22Rv1 (cell line): ENCODE results near the gene SCUBE1.
A peak's percentile ranks its signal among the peaks of the same experiment; 100 is the strongest.

ENCODE experiments used
- ZFX ChIP-seq: fragments of 450-650 bp; IDR thresholded peaks from 2 replicates; pipeline ENCODE4 v1.6.1; 2017; ENCODE audit warnings: antibody characterized with exemption, borderline replicate concordance
- TF ChIP-seq, protein P1 (sequence below): fragments of 450-650 bp; IDR thresholded peaks from 2 replicates; pipeline ENCODE4 v1.5.1; 2017; ENCODE audit warnings: mild to moderate bottlenecking

DNA sequence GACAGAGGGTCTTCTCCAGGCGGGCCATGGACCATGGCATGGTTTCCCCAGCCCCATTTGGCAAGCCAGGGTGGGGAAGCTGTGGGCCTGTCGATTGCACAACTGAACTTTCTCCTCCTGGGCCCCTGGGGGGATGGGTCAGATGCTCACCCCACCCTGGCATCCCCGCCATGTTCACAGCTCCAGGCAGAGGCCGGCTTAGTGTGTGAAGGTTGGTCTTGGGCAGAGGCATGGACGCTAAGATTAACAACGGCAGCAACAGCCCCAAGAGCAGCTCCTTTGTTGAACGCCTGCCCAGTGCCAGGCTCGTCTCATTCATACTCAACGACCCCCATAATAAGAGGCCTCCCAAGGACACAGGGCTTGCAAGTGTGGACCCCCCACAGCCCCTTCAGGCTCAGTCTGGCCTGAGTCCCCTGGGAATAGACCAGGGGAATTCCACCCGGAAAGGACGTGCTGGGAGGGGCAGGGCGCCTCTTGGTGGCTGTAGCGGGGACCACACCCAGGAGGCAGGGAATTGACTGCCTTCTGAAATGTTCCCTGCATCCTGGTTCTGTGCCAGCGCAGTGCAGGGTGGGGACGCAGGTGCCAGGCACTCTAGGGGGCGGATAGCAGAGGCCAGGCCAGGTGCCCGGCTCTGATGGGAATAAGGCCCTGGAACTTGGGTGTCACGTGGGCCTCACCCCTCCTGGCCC lies 183.5 kb downstream of the SCUBE1 start:
- TF ChIP-seq, protein P1, sequence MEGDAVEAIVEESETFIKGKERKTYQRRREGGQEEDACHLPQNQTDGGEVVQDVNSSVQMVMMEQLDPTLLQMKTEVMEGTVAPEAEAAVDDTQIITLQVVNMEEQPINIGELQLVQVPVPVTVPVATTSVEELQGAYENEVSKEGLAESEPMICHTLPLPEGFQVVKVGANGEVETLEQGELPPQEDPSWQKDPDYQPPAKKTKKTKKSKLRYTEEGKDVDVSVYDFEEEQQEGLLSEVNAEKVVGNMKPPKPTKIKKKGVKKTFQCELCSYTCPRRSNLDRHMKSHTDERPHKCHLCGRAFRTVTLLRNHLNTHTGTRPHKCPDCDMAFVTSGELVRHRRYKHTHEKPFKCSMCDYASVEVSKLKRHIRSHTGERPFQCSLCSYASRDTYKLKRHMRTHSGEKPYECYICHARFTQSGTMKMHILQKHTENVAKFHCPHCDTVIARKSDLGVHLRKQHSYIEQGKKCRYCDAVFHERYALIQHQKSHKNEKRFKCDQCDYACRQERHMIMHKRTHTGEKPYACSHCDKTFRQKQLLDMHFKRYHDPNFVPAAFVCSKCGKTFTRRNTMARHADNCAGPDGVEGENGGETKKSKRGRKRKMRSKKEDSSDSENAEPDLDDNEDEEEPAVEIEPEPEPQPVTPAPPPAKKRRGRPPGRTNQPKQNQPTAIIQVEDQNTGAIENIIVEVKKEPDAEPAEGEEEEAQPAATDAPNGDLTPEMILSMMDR, result peak; percentile 40
- TF ChIP-seq ZFX, result no peak
